H1 (cell line): ENCODE measurements around the gene SQOR. TPM values are rescaled to one million over a fixed set of nuclear protein-coding genes. Genes with fewer than 3 reads are reported as not detected.

Experiments used
- ASH2L ChIP-seq: fragments of 200-600, 300-600 bp; sonication (generic); IDR thresholded peaks from one replicate; pipeline ENCODE4 v1.7.1; 2017; ENCODE audit warnings: low read length
- GTF2F1 ChIP-seq: IDR thresholded peaks from 2 replicates; pipeline ENCODE4 v1.6.1; 2012; ENCODE audit warnings: low read depth, low read length, improper control_type of control experiment, borderline replicate concordance
- KDM1A ChIP-seq: fragments of 200-600, 300-600 bp; sonication (generic); IDR thresholded peaks from 2 replicates; pipeline ENCODE4 v1.7.1; 2016; ENCODE audit warnings: mild to moderate bottlenecking, low read length, borderline replicate concordance
- SP4 ChIP-seq: IDR thresholded peaks from 2 replicates; pipeline ENCODE4 v1.6.1; 2012; ENCODE audit warnings: low read length, inconsistent platforms
- SRF ChIP-seq: IDR thresholded peaks from 2 replicates; pipeline ENCODE4 v1.6.1; 2011; ENCODE audit warnings: mild to moderate bottlenecking, low read depth, low read length, moderate library complexity
- polyA plus RNA-seq, 7 experiments: library from polyadenylated mRNA; depleted of rRNA in 3 of 7; stranded (reverse) in 5 of 7; unstranded in 2 of 7; fragments of >200 nt in 5 of 7; fragments of 200-250 nt in 2 of 7; gene quantifications; 1 replicate in 5 of 7; 2 replicates in 1 of 7; 4 replicates in 1 of 7; pipeline versions ENCODE4 v1.2.1 to v1.2.3, GENCODE V29; 2011 to 2013; ENCODE audit warnings: missing spikeins in 2 of 7, mixed read lengths in 2 of 7
- total RNA-seq: library from RNA; stranded (reverse); fragmentation: NEBNext Ultra II Directional; extraction: Animal tissue kit (Norgen Biotek cat#: 25700); gene quantifications from 2 replicates; pipeline ENCODE4 v1.2.1, GENCODE V29; 2021
- TF ChIP-seq, protein P1 (sequence below), 3 experiments: IDR thresholded peaks; 1 replicate in 2 of 3; 2 replicates in 1 of 3; pipeline versions ENCODE4 v1.5.1 to v1.6.1; 2011; ENCODE audit warnings: low read length in 3 of 3, mild to moderate bottlenecking in 3 of 3, inconsistent platforms in 2 of 3, low read depth in 1 of 3, moderate library complexity in 1 of 3; ENCODE audit not compliant: insufficient read depth in 1 of 3; ENCODE audit errors: control extremely low read depth in 1 of 3

Gene SQOR
- total and polyA plus RNA-seq, 2 of the 8 experiments (the other 6 are each of a cell fraction or from before 2014, with no cell fraction given) = 0.20 to 0.22 TPM

DNA sequence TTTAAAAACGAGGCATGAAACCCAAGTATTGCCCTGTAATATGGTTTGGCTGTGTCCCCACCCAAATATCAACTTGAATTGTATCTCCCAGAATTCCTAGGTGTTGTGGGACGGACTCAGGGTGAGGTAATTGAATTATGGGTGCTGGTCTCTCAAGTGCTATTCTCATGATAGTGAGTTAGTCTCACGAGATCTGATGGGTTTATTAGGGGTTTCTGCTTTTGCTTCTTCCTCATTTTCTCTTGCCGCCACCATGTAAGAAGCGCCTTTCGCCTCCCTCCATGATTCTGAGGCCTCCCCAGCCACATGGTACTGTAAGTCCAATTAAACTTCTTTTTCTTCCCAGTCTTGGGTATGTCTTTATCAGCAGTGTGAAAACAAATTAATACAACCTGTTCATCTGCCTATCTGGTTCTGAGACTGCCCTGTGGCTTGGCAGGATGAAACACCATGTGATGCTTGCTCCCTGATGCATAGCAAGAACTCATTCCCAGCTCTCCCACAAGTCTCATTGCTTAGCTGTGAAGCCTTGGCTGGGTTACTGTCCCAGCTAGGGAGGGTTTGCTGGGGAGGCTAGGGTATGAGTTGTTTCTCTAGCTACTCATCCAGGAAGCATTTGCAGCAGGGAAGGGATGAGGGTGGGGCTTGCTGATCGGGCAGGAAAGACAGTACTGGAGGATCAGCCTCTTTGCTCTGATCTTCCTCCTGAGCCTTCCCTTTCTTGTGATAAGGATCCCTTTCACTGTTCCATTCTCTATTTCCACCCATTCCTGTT, 3.7 kb upstream of the SQOR start (continued):
- TF ChIP-seq SP4 = no peak
- TF ChIP-seq, protein P1, sequence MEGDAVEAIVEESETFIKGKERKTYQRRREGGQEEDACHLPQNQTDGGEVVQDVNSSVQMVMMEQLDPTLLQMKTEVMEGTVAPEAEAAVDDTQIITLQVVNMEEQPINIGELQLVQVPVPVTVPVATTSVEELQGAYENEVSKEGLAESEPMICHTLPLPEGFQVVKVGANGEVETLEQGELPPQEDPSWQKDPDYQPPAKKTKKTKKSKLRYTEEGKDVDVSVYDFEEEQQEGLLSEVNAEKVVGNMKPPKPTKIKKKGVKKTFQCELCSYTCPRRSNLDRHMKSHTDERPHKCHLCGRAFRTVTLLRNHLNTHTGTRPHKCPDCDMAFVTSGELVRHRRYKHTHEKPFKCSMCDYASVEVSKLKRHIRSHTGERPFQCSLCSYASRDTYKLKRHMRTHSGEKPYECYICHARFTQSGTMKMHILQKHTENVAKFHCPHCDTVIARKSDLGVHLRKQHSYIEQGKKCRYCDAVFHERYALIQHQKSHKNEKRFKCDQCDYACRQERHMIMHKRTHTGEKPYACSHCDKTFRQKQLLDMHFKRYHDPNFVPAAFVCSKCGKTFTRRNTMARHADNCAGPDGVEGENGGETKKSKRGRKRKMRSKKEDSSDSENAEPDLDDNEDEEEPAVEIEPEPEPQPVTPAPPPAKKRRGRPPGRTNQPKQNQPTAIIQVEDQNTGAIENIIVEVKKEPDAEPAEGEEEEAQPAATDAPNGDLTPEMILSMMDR (IDR thresholded peaks at IDR 0.05; ENCODE audit: control extremely low read depth in 1 of 3, insufficient read depth in 1 of 3, low read depth in 1 of 3, low read length in 3 of 3) = no peak
- TF ChIP-seq KDM1A = no peak
- no peak for TF ChIP-seq ASH2L
- no peak for TF ChIP-seq GTF2F1
- TF ChIP-seq SRF = no peak
- TF ChIP-seq, all 59 proteins: peak for 0
